ENCODE data around the gene SFXN1.
"Not testable (repeated sequence)": the region's sequence is repeated elsewhere in the genome, so short reads cannot be mapped to it uniquely, and the experiment has no call there.

SFXN1 gene

GRCh38 chr5:175478384-175479124 lies at the start of gene SFXN1:
Gene SFXN1, plus strand, starts transcription at chr5:175478560. Its CDS starts 13,544 bp downstream, at chr5:175492104.
- Histone ChIP-seq H3K4me2 (peak within 1 kb of the TSS; percentile 92 to 100 (median 97)), H3K36me3 (peaks cover 22 to 31% (median 25%) of the 10 kb centered on the region in 11 experiments), H3K9me3 (replicated peaks in 1 of 11) (no peaks in the 10 kb centered on the region), H3K27me3 (no peaks in the 10 kb centered on the region), H3K4me3 (peak within 1 kb of the TSS; percentile 84 to 98 (median 94)), H3K9ac (peak within 1 kb of the TSS; percentile 83 to 94 (median 91)), H3K27ac (peak within 1 kb of the TSS; percentile 52 to 94 (median 88)), H4K20me1 (peaks cover 20 to 44% (median 34%) of the 10 kb centered on the region in 11 experiments; a peak in 20 of 22 replicates), H3K4me1 (peaks cover 18 to 33% (median 25%) of the 10 kb centered on the region in 10 experiments)
- TF ChIP-seq Cebpa-rat (IDR thresholded peaks at IDR 0.05): no peak

- Histone ChIP-seq H3K9ac (no peak overlapping the region), H3K4me2 (no peak overlapping the region), H3K27ac (no peak overlapping the region), H3K4me3 (no peak overlapping the region), H3K9me3 (replicated peaks in 1 of 11) (no peaks in the 10 kb centered on the region), H4K20me1 (no peaks in the 10 kb centered on the region), H3K36me3 (no peaks in the 10 kb centered on the region), H3K27me3 (no peaks in the 10 kb centered on the region), H3K4me1 (no peaks in the 10 kb centered on the region)
- TF ChIP-seq Cebpa-rat (IDR thresholded peaks at IDR 0.05): no peak
Observed at GRCh38 chr5:175434800-175435199, 43.6 kb upstream of the SFXN1 start.

- no peak for TF ChIP-seq Cebpa-rat (IDR thresholded peaks at IDR 0.05)
- Histone ChIP-seq H3K27me3 (no peaks in the 10 kb centered on the region; a peak in 1 of 22 replicates), H3K4me3 (no peak overlapping the region), H3K36me3 (no peaks in the 10 kb centered on the region), H3K27ac (no peak overlapping the region), H3K9me3 (replicated peaks in 1 of 11) (no peaks in the 10 kb centered on the region), H3K4me1 (no peaks in the 10 kb centered on the region), H4K20me1 (no peaks in the 10 kb centered on the region), H3K4me2 (no peak overlapping the region), H3K9ac (no peak overlapping the region)
Observed at GRCh38 chr5:175436359-175436758, 42.0 kb upstream of the SFXN1 start.

- H3K27ac ChIP-seq: no peak overlapping the region
- H3K27me3 ChIP-seq: peaks cover 7 to 12% (median 10%) of the 10 kb centered on the region in 11 experiments
Observed at GRCh38 chr5:175438234-175438857, 40.0 kb upstream of the SFXN1 start.

GRCh38 chr5:175443514-175444059 lies 34.8 kb upstream of the SFXN1 start:
- no peak overlapping the region for H3K9ac ChIP-seq
- H3K9me3 ChIP-seq (replicated peaks in 1 of 11): peaks cover 6 to 20% (median 16%) of the 10 kb centered on the region in 11 experiments; a peak in 16 of 22 replicates
- H3K27me3 ChIP-seq: peaks cover 30 to 35% (median 33%) of the 10 kb centered on the region in 11 experiments
- H3K4me2 ChIP-seq: peak overlapping the region; percentile 68 to 83 (median 78); a peak in 18 of 22 replicates
- H3K36me3 ChIP-seq: no peaks in the 10 kb centered on the region
- H3K27ac ChIP-seq: no peak overlapping the region
- no peak for TF ChIP-seq Cebpa-rat (IDR thresholded peaks at IDR 0.05)
- H3K4me1 ChIP-seq: peaks cover 0 to 12% (median 5%) of the 10 kb centered on the region in 10 experiments; a peak in 6 of 20 replicates
- H4K20me1 ChIP-seq: 0 out of 22 replicates have a peak, but pooled peaks cover 0 to 5% (median 0%) of the 10 kb centered on the region in 11 experiments
- H3K4me3 ChIP-seq: peak overlapping the region in 5 of 10 experiments; percentile 49 to 65 (median 50); a peak in 6 of 20 replicates

More at GRCh38 chr5:175438234-175438857, 40.0 kb upstream of the SFXN1 start:
- Histone ChIP-seq H3K9me3 (replicated peaks in 1 of 11) (no peaks in the 10 kb centered on the region), H3K9ac (no peak overlapping the region), H3K36me3 (no peaks in the 10 kb centered on the region), H4K20me1 (no peaks in the 10 kb centered on the region), H3K4me1 (no peaks in the 10 kb centered on the region), H3K4me2 (no peak overlapping the region), H3K4me3 (no peak overlapping the region)
- no peak for TF ChIP-seq Cebpa-rat (IDR thresholded peaks at IDR 0.05)

GRCh38 chr5:175444060-175444904 lies 34.1 kb upstream of the SFXN1 start, which contains the start of gene DRD1:
Gene DRD1, minus strand, starts transcription at chr5:175444182. Its CDS starts 1,083 bp downstream, at chr5:175443099.
- no peak for TF ChIP-seq Cebpa-rat (IDR thresholded peaks at IDR 0.05)
- H3K27me3 ChIP-seq: peaks cover 30 to 35% (median 33%) of the 10 kb centered on the region in 11 experiments
- no peak within 1 kb of the TSS for H3K27ac ChIP-seq
- H3K9ac ChIP-seq: peak within 1 kb of the TSS in 1 of 11 experiments; percentile 12; a peak in 1 of 22 replicates
- peak within 1 kb of the TSS; percentile 68 to 83 (median 78) for H3K4me2 ChIP-seq
- no peaks in the 10 kb centered on the region for H3K36me3 ChIP-seq
- H3K4me3 ChIP-seq: peak within 1 kb of the TSS; percentile 40 to 65 (median 50)
- H3K9me3 ChIP-seq (replicated peaks in 1 of 11): peaks cover 6 to 20% (median 16%) of the 10 kb centered on the region in 11 experiments; a peak in 16 of 22 replicates
- H4K20me1 ChIP-seq: 0 out of 22 replicates have a peak, but pooled peaks cover 0 to 5% (median 0%) of the 10 kb centered on the region in 11 experiments
- peaks cover 0 to 12% (median 5%) of the 10 kb centered on the region in 10 experiments; a peak in 6 of 20 replicates for H3K4me1 ChIP-seq

GRCh38 chr5:175444905-175445456 lies 33.4 kb upstream of the SFXN1 start:
- Histone ChIP-seq H3K9ac (no peak overlapping the region), H3K4me1 (peaks cover 0 to 12% (median 5%) of the 10 kb centered on the region in 10 experiments; a peak in 6 of 20 replicates), H3K9me3 (replicated peaks in 1 of 11) (peaks cover 6 to 20% (median 16%) of the 10 kb centered on the region in 11 experiments; a peak in 16 of 22 replicates), H4K20me1 (0 out of 22 replicates have a peak, but pooled peaks cover 0 to 5% (median 0%) of the 10 kb centered on the region in 11 experiments), H3K4me3 (peak overlapping the region; percentile 40 to 65 (median 50); a peak in 16 of 20 replicates), H3K27me3 (peaks cover 30 to 35% (median 33%) of the 10 kb centered on the region in 11 experiments), H3K27ac (no peak overlapping the region), H3K36me3 (no peaks in the 10 kb centered on the region), H3K4me2 (peak overlapping the region; percentile 68 to 83 (median 78))
- TF ChIP-seq Cebpa-rat (IDR thresholded peaks at IDR 0.05): no peak

- Histone ChIP-seq H3K27me3 (peaks cover 30 to 35% (median 33%) of the 10 kb centered on the region in 11 experiments), H3K9me3 (replicated peaks in 1 of 11) (peaks cover 6 to 20% (median 16%) of the 10 kb centered on the region in 11 experiments; a peak in 16 of 22 replicates), H3K4me1 (peaks cover 0 to 12% (median 5%) of the 10 kb centered on the region in 10 experiments; a peak in 6 of 20 replicates)
- H4K20me1 ChIP-seq, H3K9ac ChIP-seq, H3K27ac ChIP-seq, H3K4me2 ChIP-seq, H3K4me3 ChIP-seq, H3K36me3 ChIP-seq: not testable (repeated sequence)
Observed at GRCh38 chr5:175446378-175446777, 32.0 kb upstream of the SFXN1 start.
